Caco-2 (cell line): Measurements from ENCODE around the gene RPE. TPM values are rescaled to one million over a fixed set of nuclear protein-coding genes. Genes with fewer than 3 reads are reported as not detected.

ENCODE experiments used
- BruUV-seq: library from RNA; stranded (reverse); fragments of 400-500 nt; replicated peaks from 2 replicates; lab custom pipeline; 2021; lab: Mats Ljungman, UMichigan
- CTCF ChIA-PET: fragments of 300-600 bp; sonication (Branson Sonifier 250); formaldehyde crosslinking; loops from one replicate; lab custom pipeline; 2022; ENCODE audit warnings: antibody characterized with exemption; lab: Charles Lee
- POLR2A ChIA-PET: fragments of 300-600 bp; sonication (Branson Sonifier 250); formaldehyde crosslinking; loops from one replicate; lab custom pipeline; 2022; ENCODE audit warnings: antibody characterized with exemption; lab: Charles Lee
- DNase-seq, 2 experiments: peaks; one replicate each; pipeline versions ENCODE4 v3.0.0 to v3.0.0-alpha.2; 2020 to 2022
- H3K27me3 ChIP-seq: replicated peaks from 2 replicates; pipeline ENCODE4 v1.6.0; 2011; ENCODE audit warnings: low read length; ENCODE audit not compliant: control insufficient read depth, insufficient read depth
- H3K36me3 ChIP-seq: 2 replicates; pipeline ENCODE4 v1.5.1; 2011; ENCODE audit warnings: low read length; ENCODE audit not compliant: control insufficient read depth, insufficient read depth
- H3K4me1 ChIP-seq: fragments of 250-450 bp; sonication (Bioruptor Pico); 2 replicates; pipeline ENCODE4 v1.5.1; 2020; ENCODE audit warnings: mild to moderate bottlenecking
- H3K4me3 ChIP-seq: 2 replicates; pipeline ENCODE4 v1.5.1; 2011; ENCODE audit warnings: low read depth, mild to moderate bottlenecking, control low read depth, low read length
- H3K9me3 ChIP-seq: fragments of 250-450 bp; sonication (Bioruptor Pico); 2 replicates; pipeline ENCODE4 v1.5.1; 2020; ENCODE audit warnings: mild to moderate bottlenecking, moderate library complexity
- H3K27ac Mint-ChIP-seq: one replicate; pipeline ENCODE4 v1.8.0; 2022; ENCODE audit warnings: mixed read lengths; ENCODE audit not compliant: unreplicated experiment
- H3K27me3 Mint-ChIP-seq: one replicate; pipeline ENCODE4 v1.8.0; 2022; ENCODE audit warnings: mixed read lengths; ENCODE audit not compliant: insufficient read depth, unreplicated experiment
- H3K36me3 Mint-ChIP-seq: one replicate; pipeline ENCODE4 v1.8.0; 2022; ENCODE audit warnings: mild to moderate bottlenecking, mixed read lengths; ENCODE audit not compliant: insufficient read depth, unreplicated experiment
- H3K4me1 Mint-ChIP-seq: one replicate; pipeline ENCODE4 v1.8.0; 2022; ENCODE audit warnings: low read depth, mixed read lengths; ENCODE audit not compliant: unreplicated experiment
- H3K4me3 Mint-ChIP-seq: one replicate; pipeline ENCODE4 v1.8.0; 2022; ENCODE audit warnings: mild to moderate bottlenecking, moderate library complexity, mixed read lengths; ENCODE audit not compliant: unreplicated experiment
- H3K9me3 Mint-ChIP-seq: one replicate; pipeline ENCODE4 v1.8.0; 2022; ENCODE audit warnings: mixed read lengths; ENCODE audit not compliant: unreplicated experiment
- intact Hi-C: fragments of 100-400 bp; cut with micrococcal nuclease; formaldehyde crosslinking; loops from one replicate; pipeline ENCODE4 v1.10.0; 2022; ENCODE audit not compliant: unreplicated experiment
- total RNA-seq: library from RNA; stranded (reverse); gene quantifications from 2 replicates; pipeline ENCODE4 v1.2.3, GENCODE V29; 2022
- TF ChIP-seq, protein P1 (sequence below), 2 experiments: fragments of 200-600 bp in 1 of 2; IDR thresholded peaks; 1 replicate in 1 of 2; 2 replicates in 1 of 2; pipeline versions ENCODE4 v1.5.1 to v1.8.0; 2011 to 2022; ENCODE audit warnings: antibody characterized with exemption in 1 of 2, control low read depth in 1 of 2, inconsistent platforms in 1 of 2, low read depth in 1 of 2, low read length in 1 of 2, mild to moderate bottlenecking in 1 of 2, moderate library complexity in 1 of 2; ENCODE audit not compliant: insufficient read depth in 1 of 2, severe bottlenecking in 1 of 2, unreplicated experiment in 1 of 2

The RPE gene
- total RNA-seq, 1 experiment from 2014 or later: 92.9 TPM

DNA sequence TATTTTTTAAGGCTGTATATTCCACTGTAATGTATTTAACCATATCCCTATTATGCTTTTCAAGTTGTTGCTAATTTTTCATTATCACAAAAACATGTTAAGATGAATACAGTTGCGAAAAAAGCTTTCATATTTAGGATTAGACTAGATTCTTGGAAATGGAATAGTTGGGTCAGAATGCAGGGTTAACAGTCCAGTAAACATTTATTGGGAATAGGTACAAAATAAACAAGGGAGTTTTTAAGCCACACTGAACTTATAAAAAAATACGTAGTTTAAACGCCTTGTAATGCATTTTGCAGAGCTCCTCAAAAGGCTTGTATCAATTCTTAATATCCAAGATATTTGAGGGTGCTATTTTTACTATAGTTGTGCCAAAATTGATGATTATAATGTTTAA lies 35.6 kb downstream of the RPE start:
- Mint-ChIP-seq H3K9me3 (no peaks in the 10 kb centered on the region), H3K4me3 (no peak overlapping the region), H3K36me3 (peaks cover under 1% of the 10 kb centered on the region), H3K27me3 (peaks cover 2% of the 10 kb centered on the region), H3K4me1 (no peaks in the 10 kb centered on the region), H3K27ac (no peak overlapping the region)
- TF ChIP-seq, protein P1, sequence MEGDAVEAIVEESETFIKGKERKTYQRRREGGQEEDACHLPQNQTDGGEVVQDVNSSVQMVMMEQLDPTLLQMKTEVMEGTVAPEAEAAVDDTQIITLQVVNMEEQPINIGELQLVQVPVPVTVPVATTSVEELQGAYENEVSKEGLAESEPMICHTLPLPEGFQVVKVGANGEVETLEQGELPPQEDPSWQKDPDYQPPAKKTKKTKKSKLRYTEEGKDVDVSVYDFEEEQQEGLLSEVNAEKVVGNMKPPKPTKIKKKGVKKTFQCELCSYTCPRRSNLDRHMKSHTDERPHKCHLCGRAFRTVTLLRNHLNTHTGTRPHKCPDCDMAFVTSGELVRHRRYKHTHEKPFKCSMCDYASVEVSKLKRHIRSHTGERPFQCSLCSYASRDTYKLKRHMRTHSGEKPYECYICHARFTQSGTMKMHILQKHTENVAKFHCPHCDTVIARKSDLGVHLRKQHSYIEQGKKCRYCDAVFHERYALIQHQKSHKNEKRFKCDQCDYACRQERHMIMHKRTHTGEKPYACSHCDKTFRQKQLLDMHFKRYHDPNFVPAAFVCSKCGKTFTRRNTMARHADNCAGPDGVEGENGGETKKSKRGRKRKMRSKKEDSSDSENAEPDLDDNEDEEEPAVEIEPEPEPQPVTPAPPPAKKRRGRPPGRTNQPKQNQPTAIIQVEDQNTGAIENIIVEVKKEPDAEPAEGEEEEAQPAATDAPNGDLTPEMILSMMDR (IDR thresholded peaks at IDR 0.05; ENCODE audit: insufficient read depth in 1 of 2, low read depth in 1 of 2, low read length in 1 of 2, severe bottlenecking in 1 of 2, unreplicated experiment in 1 of 2): no peak
- DNase-seq: no peak
- ChIA-PET CTCF (no interaction called here), POLR2A (no interaction called here)
- BruUV-seq: no TSS peak
- Histone ChIP-seq H3K27me3 (no peaks in the 10 kb centered on the region), H3K4me3 (no peak overlapping the region), H3K9me3 (no peaks in the 10 kb centered on the region), H3K36me3 (no peaks in the 10 kb centered on the region), H3K4me1 (no peaks in the 10 kb centered on the region)
- intact Hi-C loops: no loop called here

DNA sequence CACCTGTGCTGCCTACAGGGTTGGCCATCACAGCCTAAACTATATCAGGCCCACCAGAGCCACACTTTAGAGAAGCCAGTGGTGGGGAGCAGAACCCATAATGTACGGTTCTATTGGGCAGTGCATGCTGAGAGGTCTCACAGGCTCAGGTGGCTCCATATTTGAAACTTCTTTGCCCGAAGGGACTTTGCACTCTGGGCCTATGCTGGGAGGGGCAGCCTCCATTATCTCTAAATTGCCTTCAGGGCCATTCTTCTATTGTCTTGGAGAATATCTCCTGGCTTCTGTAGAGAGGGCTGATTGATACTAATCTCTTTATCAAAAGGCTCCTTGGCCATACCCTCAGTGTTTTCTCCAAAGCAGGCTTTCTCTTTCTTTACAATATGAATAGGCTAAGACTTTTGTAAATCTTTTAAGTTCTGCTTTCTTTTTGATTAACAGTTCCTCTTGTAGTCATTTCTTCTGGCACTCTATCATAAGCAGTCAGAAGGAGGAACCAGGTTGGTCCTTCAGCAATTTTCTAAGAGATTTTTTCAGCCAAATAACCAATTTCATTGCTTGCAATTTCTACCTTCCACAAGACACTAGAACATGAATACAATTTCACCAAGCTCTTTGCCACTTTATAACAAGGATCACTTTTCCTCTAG lies 44.5 kb downstream of the RPE start:
- Mint-ChIP-seq H3K36me3 (peaks cover 6% of the 10 kb centered on the region), H3K9me3 (no peaks in the 10 kb centered on the region), H3K27me3 (no peaks in the 10 kb centered on the region), H3K4me3 (no peak overlapping the region), H3K27ac (no peak overlapping the region), H3K4me1 (no peaks in the 10 kb centered on the region)
- Histone ChIP-seq H3K4me1 (peaks cover 7% of the 10 kb centered on the region; the same call in 1 of the 2 replicates), H3K36me3 (no peaks in the 10 kb centered on the region), H3K4me3 (no peak overlapping the region), H3K9me3 (0 out of 2 replicates have a peak, but pooled peaks cover 4% of the 10 kb centered on the region), H3K27me3 (no peaks in the 10 kb centered on the region)
- CTCF ChIA-PET: no interaction called here
- DNase-seq: no peak
- no TSS peak for BruUV-seq
- POLR2A ChIA-PET: no interaction called here
- intact Hi-C loops: no loop called here
- TF ChIP-seq, protein P1 (IDR thresholded peaks at IDR 0.05; ENCODE audit: insufficient read depth in 1 of 2, low read depth in 1 of 2, low read length in 1 of 2, severe bottlenecking in 1 of 2, unreplicated experiment in 1 of 2): no peak

DNA sequence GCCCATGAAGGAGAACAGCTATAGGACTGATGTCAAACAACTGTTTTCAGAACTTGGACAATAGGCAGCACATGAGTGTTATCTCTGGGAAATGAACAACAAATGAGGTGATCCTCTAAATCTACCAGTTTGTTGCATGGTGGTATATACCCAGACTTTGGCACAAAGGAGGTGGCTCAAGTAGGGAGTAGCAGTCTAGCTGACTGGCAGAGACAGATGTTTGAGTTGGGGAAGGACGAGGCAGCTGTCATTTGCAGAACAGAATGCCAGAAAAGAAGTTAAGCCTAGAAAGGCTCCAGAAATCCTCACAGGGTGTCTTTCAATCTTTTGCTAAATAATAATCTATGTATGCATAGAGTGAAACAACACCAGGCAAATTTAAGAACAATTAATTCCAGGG lies 47.4 kb downstream of the RPE start:
- no peak for DNase-seq
- Mint-ChIP-seq H3K9me3 (peaks cover 8% of the 10 kb centered on the region), H3K36me3 (peaks cover 6% of the 10 kb centered on the region), H3K27me3 (no peaks in the 10 kb centered on the region), H3K4me3 (no peak overlapping the region), H3K4me1 (no peaks in the 10 kb centered on the region), H3K27ac (no peak overlapping the region)
- H3K36me3 ChIP-seq: no peaks in the 10 kb centered on the region
- intact Hi-C loops: no loop called here
- POLR2A ChIA-PET: no interaction called here
- no peaks in the 10 kb centered on the region for H3K27me3 ChIP-seq
- TF ChIP-seq, protein P1 (IDR thresholded peaks at IDR 0.05; ENCODE audit: insufficient read depth in 1 of 2, low read depth in 1 of 2, low read length in 1 of 2, severe bottlenecking in 1 of 2, unreplicated experiment in 1 of 2): no peak
- H3K4me3 ChIP-seq: no peak overlapping the region
- CTCF ChIA-PET: no interaction called here
- peaks cover 8% of the 10 kb centered on the region for H3K9me3 ChIP-seq
- H3K4me1 ChIP-seq: peaks cover 7% of the 10 kb centered on the region; the same call in 1 of the 2 replicates
- no TSS peak for BruUV-seq
